HG03045 (cell line): Measurements from ENCODE around the gene LHFPL3.

Source experiments
- ATAC-seq: cut with Tn5 transposase; IDR thresholded peaks from one replicate; pipeline ENCODE4 v1.9.1; 2021; ENCODE audit warnings: mild to moderate bottlenecking, moderate library complexity; ENCODE audit not compliant: unreplicated experiment

The LHFPL3 gene

GRCh38 chr7:104955276-104955675 is 626.9 kb downstream of the LHFPL3 start:
- no peak for ATAC-seq
